SH-SY5Y (cell line): Measurements from ENCODE around the gene MTSS2.

Experiments used
- GATA2 ChIP-seq: IDR thresholded peaks from 2 replicates; pipeline ENCODE4 v1.6.1; 2011; ENCODE audit warnings: mild to moderate bottlenecking, low read depth, low read length
- GATA3 ChIP-seq: IDR thresholded peaks from 2 replicates; pipeline ENCODE4 v1.6.1; 2011; ENCODE audit warnings: low read depth, mild to moderate bottlenecking, low read length, moderate library complexity

The MTSS2 gene

DNA sequence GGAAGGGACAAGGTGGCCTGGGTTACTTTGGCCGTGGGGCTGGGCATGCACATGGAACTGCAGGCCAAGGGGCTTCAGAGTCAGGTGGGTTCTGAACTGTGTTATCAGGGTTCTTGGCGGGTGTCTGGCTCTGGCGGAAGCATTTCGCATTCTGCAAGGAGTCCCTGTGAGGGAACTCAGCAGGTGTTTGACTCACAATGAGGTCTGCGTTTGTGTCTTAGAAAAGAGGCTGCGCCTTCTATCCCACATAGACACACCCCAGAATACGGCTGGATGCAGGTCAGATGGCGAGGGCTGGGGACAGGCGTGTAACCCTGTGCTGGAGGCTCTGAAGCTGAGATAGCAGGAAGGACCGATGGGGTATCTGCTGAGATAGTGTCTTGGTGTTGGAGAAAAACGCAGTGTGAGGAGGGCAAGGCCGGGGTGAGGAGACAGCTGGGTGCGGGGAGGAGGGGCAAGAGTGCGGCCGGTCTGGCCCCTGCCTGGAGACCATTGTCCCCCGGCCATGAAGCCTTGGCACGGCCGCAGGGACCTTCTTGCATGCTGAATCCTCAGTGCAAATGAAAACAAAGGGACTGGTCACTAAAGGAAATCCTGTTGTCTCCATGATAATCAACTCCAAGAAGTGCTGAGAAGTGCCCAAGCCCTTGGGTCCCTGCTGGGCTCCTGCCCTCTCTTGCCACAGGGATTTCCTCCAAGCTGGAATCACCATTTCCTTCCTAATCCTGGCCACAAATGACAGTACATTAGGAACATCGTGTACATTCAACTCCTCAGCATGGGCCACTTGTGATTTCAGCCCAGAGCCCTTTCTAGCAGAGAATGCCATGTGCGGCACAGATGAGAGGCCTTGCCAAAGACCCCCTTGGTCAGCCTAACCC lies 22.8 kb upstream of the MTSS2 start:
- TF ChIP-seq GATA2 (no peak), GATA3 (no peak)

DNA sequence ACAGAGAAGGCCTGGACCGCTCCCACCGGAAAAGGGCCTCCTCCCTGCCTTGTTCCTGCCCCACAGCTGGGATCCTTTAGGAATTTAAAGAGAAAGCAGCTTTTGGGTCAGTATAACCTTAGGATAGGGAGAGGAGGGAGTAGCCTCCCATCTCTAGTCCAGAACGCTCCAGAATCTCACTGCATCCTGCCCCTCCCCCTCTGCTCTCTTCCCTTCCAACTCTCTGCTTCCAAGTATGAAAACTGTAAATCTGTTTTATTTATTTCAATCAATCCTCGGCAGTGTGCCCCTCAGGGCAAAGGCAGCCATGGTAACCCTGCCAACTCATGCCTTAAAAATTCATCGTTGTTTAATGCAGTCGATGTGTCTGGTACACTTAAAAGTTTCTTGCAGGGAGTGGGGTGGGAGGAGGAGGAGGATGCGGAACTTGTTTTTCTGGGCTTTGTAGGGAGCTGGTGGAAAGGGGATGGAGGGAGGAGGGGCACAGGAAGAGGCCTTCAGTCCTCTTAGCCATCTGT lies 21.2 kb upstream of the MTSS2 start:
- TF ChIP-seq GATA3 (no peak), GATA2 (no peak)

DNA sequence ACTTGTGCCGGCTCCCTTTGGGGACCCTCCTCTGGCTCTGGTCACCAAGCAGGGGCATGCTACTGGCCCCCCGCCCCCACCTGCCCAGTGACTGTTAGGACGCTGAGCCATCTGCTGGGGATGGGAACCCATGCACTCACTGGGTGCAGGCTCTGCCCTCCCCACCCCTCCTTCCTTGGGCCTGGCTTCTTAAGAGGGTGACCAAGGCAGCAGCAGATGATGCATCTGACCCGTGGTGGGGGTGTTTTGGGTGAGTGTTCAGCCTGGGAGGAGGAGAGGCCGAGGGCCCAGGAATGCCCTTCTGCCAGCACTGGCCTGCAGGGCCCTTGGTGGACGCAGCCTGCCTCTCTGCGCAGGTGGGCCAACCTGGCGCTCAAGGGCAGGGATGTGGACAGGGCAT lies 19.2 kb upstream of the MTSS2 start:
- no peak for TF ChIP-seq GATA3
- TF ChIP-seq GATA2, result no peak

DNA sequence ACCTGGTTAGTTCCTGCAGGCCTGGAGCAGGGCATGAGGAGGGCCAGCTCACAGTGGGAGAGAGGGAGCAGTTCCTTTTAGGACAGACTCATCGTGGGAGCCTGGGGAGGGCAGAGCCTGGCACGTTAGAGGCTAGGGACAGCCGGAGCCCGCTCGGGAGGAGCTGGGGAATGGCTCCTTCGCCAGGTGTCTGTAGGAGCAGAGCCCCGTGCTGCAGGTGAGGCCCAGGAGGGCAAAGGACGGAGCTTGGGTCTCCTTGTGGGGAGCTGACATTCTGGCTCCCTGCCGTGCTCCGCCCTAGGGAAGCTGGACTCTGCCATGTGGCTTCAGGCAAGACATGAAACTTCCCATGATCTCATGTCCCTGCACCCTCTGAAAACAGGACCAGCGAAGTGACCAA lies 18.7 kb upstream of the MTSS2 start:
- no peak for TF ChIP-seq GATA3
- no peak for TF ChIP-seq GATA2

DNA sequence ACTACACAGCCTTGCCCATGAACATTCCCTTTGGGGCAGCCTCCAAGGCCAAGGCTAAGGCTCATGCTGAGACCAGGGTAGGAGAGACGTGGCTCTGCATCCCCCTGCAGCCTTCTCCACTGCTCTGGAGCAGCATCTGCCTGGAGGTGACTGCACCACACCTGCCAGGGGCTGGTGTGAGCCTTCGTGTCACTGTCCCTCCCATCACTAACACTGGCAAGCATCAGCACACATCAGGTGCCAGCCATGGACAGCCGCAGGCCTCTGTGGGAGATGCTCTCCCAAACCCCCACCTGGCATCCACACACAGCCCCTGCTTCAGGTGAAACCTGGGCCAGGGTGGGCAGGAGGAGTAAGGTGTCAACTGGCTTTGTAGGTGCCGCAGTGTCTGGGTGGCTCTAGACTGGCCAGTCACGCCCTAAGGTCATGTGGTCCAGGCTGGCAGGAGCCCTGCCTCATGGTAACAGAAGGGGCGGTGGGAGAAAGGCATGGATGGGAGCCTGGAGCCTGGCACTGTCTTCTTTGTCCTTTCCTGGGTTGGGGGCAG lies 18.1 kb upstream of the MTSS2 start:
- TF ChIP-seq GATA2 (no peak), GATA3 (no peak)

DNA sequence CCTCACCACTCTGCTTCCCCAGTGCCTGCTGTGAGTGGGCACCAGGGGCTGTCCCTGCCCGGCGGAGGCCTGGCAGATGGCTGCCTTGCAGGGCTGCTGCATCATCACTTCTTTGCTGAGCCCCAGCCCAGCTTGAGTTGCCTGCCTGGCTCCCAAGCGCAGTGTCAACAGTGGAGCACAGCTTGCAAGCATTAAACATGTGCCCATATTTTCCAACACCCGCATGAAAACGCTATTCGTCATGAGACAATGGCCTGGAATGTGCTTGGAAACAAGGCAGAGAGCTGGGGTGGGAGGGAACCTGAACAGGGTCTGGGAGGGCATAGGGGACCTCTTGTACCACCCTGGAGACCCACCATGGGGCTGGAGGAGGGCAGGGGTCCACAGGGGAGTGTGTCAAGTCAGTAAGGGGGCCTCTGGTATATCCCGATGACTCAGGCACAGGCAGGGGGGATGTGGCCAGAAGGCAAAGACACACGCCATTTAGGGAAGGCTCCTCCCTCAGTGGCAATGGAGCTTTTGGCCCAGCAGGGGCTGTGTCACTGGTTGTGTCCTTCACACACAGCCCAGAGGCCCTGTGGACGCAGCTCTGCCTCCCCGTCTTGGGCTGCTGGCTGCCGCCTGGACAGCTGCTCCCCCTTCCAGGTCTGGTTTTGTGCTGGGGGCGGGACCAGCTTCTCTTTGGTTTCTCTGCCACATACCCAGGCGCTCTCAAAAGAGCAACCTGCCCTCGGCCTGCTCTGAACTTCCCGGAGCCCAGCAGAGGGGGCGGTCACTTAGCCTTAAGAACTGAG lies 17.4 kb upstream of the MTSS2 start:
- TF ChIP-seq GATA2 (no peak), GATA3 (no peak)

DNA sequence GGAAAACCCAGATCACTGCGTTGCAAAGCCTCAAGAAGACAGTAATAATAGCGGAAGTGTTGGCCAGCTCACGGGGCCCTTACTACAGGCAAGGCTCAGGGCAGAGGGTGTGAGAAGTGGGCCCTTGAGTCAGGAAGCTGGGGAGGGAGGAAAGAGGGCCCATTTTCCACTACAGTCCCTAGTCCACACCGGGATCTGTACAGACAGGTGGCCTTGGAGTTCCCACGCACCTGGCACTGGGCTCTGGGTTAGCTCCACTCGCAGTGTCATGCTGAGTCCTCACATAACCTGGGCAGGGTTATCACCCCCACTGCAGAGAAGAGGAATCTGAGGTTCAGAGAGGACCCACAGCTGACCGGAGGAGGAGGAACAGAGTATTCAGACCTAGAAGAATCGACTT lies 16.8 kb upstream of the MTSS2 start:
- no peak for TF ChIP-seq GATA2
- no peak for TF ChIP-seq GATA3

DNA sequence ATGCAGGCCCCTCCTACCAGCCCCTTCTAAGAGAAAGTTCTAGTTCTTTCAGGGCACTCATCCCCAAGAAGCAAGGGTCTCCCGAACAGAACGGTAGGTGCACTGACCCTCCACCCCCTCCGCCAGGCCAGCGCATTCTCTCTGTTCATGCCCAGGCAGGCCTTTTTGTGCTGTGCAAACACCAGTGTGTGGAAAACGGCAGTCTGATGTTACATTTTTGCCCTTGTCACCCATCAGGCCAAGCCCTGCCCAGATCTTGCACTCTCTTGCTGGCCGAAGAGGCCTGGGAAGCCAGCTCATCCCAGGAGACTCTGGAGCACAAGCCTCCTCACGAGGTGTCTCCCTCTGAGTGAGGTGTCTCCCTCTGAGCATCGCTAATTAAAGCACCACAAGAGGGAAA lies 16.1 kb upstream of the MTSS2 start:
- TF ChIP-seq GATA3 (no peak), GATA2 (no peak)

DNA sequence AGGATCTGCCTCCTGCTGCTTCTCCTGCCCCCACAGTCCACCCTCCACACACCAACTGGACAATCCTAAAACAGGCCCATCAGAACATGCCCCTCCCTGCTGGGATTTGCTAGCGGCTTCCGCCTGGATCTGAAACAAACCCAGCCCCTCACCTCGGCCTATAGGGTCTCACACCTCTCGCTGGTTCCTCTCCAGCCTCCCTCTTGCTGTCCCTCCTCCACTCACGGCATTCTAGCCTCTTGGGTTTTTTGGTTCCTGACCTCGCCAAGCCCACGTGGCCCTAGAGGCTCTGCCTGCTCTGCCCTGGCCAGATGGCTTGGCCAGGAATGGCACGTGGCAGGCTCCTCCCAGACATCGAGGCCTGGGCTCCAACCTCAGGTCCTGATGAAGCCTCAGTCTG lies 15.7 kb upstream of the MTSS2 start:
- no peak for TF ChIP-seq GATA3
- TF ChIP-seq GATA2, result no peak

DNA sequence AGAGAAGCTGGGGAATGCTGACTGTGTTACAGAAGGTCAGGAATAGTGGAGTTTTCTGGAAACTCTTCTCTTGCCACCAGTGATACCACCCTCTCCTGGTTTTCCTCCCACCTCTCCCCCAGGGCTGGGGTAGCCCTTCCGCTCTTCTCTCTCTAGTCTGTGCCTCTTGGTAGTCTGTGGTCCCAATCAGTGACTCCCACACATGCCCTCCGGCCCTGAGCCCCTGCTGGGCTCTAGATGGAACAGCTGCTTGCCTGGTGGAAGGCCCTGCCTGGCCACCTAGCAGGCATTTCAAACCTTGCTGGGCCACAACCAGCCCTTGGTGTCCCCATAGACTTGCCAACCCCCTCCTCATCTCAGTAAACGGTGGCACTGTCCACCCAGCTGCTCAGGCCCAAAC lies 15.2 kb upstream of the MTSS2 start:
- TF ChIP-seq GATA3 (no peak), GATA2 (no peak)

DNA sequence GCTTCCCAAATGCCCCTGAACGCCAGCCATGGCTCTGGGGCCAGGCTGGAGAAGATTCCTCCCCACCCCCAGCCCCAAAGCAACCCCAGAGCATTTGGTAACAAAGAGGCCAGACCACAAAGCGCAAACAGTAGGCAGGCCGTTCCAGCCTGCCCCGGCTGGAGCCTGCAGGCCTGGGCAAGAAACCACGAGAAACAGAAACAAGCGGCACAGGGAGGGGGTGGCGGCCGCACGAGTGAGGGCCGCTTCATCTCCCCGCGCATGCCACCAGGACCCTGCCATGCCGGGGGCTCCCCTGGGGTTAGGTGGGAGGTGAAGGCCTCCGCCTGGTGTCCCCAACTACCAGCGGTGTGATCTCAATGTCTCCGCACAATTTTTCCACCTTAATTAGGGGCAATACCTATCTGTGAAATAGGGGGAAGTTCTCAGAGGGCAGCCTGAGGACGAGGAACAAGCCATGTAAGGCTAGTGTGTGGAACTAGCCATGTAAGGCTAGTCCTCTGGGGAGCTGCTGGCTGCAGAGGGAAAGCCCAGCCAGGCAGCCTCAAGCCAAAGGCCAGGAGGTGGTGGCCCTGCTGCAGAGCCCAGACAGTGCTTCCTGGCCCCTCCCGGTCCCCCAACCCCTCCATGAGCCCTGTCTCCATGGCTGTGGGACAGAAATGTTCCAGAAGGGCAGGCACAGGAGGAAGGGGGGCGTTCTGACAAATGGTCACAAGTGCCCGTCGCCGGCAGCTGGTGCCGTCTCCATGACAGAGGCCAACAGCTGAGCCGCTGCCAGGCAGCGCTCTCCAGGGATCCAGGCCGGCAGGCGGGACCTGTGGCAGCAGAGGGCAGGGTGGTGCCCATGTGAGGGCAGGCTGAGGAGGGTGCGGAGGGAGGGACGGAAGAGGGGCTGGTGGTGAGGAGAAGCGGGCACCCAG lies 14.5 kb upstream of the MTSS2 start:
- TF ChIP-seq GATA2, result no peak
- TF ChIP-seq GATA3, result no peak

DNA sequence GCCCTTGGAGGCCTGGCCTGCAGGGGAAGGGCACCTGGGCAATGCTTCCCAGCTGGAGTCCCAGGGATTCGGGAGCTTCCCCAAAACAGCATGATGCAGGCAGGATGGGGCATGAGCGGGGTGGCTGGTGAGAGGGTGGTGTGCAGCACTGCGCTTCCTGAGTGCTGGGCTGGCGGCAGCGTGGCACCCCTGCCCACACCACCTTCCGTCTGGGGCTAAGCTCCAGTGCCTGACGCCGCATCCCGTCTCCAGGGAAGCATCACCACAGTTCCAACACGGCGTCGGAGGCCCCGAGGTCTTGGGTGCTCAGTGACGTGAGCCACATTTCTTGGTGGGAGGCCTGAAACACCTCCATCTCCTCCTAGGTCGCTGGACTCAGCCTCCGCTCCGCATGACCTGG lies 13.8 kb upstream of the MTSS2 start:
- TF ChIP-seq GATA2 (no peak), GATA3 (no peak)

DNA sequence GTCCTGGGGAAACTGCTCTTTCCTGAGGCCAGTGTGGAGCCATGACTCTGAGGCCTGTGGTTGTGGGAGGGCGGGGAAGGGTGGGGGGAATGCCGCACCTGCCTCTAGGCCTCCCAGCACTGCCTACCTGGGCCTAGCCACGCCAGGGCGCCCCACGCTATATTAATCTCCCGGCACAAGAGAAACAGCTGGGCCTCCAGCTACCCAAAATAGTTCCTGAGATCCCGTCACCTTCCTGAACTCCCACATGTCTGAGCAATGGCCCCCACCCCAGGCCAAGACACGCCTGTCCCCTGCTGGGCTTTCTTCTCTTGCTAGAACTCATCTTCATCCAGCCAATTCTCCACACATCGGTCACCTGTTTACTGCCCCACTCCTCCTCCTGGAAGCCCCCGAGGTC lies 13.0 kb upstream of the MTSS2 start:
- TF ChIP-seq GATA3 (no peak), GATA2 (no peak)
